GM12878 (cell line): ENCODE data around the gene PRRT3. TPM values are rescaled to one million over a fixed set of nuclear protein-coding genes. Genes with fewer than 3 reads are reported as not detected.

Source experiments
- CHD1 ChIP-seq: IDR thresholded peaks from 2 replicates; pipeline ENCODE4 v1.6.1; 2012; ENCODE audit warnings: low read depth, low read length, improper control_type of control experiment
- ESRRA ChIP-seq: IDR thresholded peaks from 2 replicates; pipeline ENCODE4 v1.6.1; 2012; ENCODE audit warnings: mild to moderate bottlenecking, low read length, improper control_type of control experiment
- IRF3 ChIP-seq: fragments of 450-650 bp; IDR thresholded peaks from 2 replicates; pipeline ENCODE4 v1.6.1; 2014; ENCODE audit warnings: mild to moderate bottlenecking
- IRF5 ChIP-seq: fragments of 450-650 bp; IDR thresholded peaks from 2 replicates; pipeline ENCODE4 v1.6.1; 2017; ENCODE audit warnings: borderline replicate concordance
- MTA3 ChIP-seq: IDR thresholded peaks from 2 replicates; pipeline ENCODE4 v1.6.1; 2012; ENCODE audit warnings: low read length, inconsistent platforms, borderline replicate concordance
- NBN ChIP-seq: fragments of 450-650 bp; IDR thresholded peaks from 2 replicates; pipeline ENCODE4 v1.6.1; 2016
- NFIC ChIP-seq: IDR thresholded peaks from 2 replicates; pipeline ENCODE4 v1.6.1; 2012; ENCODE audit warnings: low read depth, mild to moderate bottlenecking, inconsistent platforms, low read length, moderate library complexity
- NFXL1 ChIP-seq: fragments of 450-650 bp; IDR thresholded peaks from 2 replicates; pipeline ENCODE4 v1.6.1; 2017; ENCODE audit warnings: antibody characterized with exemption, mild to moderate bottlenecking, borderline replicate concordance
- POLR2AphosphoS5 ChIP-seq: IDR thresholded peaks from 2 replicates; pipeline ENCODE4 v1.6.1; 2011; ENCODE audit warnings: mild to moderate bottlenecking, low read length, inconsistent platforms
- SREBF2 ChIP-seq: IDR thresholded peaks from 2 replicates; pipeline ENCODE4 v1.6.1; 2012; ENCODE audit warnings: mild to moderate bottlenecking, low read length
- TCF12 ChIP-seq: IDR thresholded peaks from 2 replicates; pipeline ENCODE4 v1.6.1; 2011; ENCODE audit warnings: low read depth, mild to moderate bottlenecking, low read length
- USF1 ChIP-seq: IDR thresholded peaks from 2 replicates; pipeline ENCODE4 v1.6.1; 2011; ENCODE audit warnings: borderline replicate concordance, low read depth, mild to moderate bottlenecking, moderate library complexity, mixed read lengths, low read length; ENCODE audit not compliant: insufficient read depth; ENCODE audit errors: extremely low read length
- ZBTB11 ChIP-seq: fragments of 450-650 bp; formaldehyde crosslinking; IDR thresholded peaks from 2 replicates; pipeline ENCODE4 v1.5.0; 2022; ENCODE audit warnings: mild to moderate bottlenecking, missing genetic modification characterization
- ZNF217 ChIP-seq: fragments of 450-650 bp; IDR thresholded peaks from 2 replicates; pipeline ENCODE4 v1.6.1; 2017; ENCODE audit warnings: antibody characterized with exemption, mild to moderate bottlenecking
- polyA plus RNA-seq, 11 experiments: library from polyadenylated mRNA; depleted of rRNA in 4 of 11; unstranded in 6 of 11; stranded (reverse) in 5 of 11; fragments of >200 nt; fragmentation: Nextera tagmentation in 4 of 11; fragmentation: Illumina TruSeq in 1 of 11; extraction: Ambion mirVana in 4 of 11; extraction: Trizol in 1 of 11; gene quantifications; 1 replicate in 1 of 11; 2 replicates in 10 of 11; pipeline versions ENCODE4 v1.2.1 to v1.2.3, GENCODE V29; 2011 to 2016; ENCODE audit warnings: inconsistent platforms in 2 of 11, missing spikeins in 2 of 11, low read depth in 1 of 11
- total RNA-seq, 4 experiments: library from RNA; depleted of rRNA in 3 of 4; stranded (reverse); fragments of >200 nt in 3 of 4; fragmentation: Illumina TruSeq in 1 of 4; extraction: Trizol in 1 of 4; gene quantifications; 2 replicates each; pipeline versions ENCODE4 v1.2.1 to v1.2.3, GENCODE V29; 2013 to 2021

The PRRT3 gene
- total and polyA plus RNA-seq, 10 of the 15 experiments (the other 5 are each of a cell fraction or from before 2014, with no cell fraction given): 0.53 to 18.0 (median 7.1) TPM

GRCh38 chr3:9951598-9951961 lies 628 bp downstream of the PRRT3 start (continued):
- TF ChIP-seq ESRRA (peak; percentile 59; the same call in 1 of the 2 replicates), SREBF2 (no peak), CHD1 (no peak), NFIC (0 out of 2 replicates have a peak, but pooled peaks have one; percentile 15), USF1 (no peak), IRF3 (no peak), NBN (0 out of 2 replicates have a peak, but pooled peaks have one; percentile 28), ZBTB11 (CRISPR knock-in tag) (no peak), IRF5 (no peak), MTA3 (no peak), ZNF217 (peak; percentile 49; the same call in 1 of the 2 replicates), TCF12 (0 out of 2 replicates have a peak, but pooled peaks have one; percentile 10), POLR2AphosphoS5 (no peak), NFXL1 (peak; percentile 94)
